ENCODE data around the gene ATP4B.

ATP4B gene

GRCh38 chr13:113604186-113604585 is 53.8 kb downstream of the ATP4B start:
- DNase-seq = no peak

- DNase-seq = no peak
Observed at GRCh38 chr13:113603116-113603710, 54.8 kb downstream of the ATP4B start.

GRCh38 chr13:113602291-113602988 is 55.6 kb downstream of the ATP4B start:
- no peak for DNase-seq

- DNase-seq = no peak
Observed at GRCh38 chr13:113601166-113602070, 56.6 kb downstream of the ATP4B start.

GRCh38 chr13:113599391-113599790 is 58.6 kb downstream of the ATP4B start:
- no peak for DNase-seq
